GM12875 (cell line): ENCODE data around the gene CCDC187.

ENCODE experiments used
- H3K4me3 ChIP-seq: one replicate; pipeline ENCODE4 v1.5.1; 2011; ENCODE audit warnings: low read depth, low read length, control low read depth
- CTCF ChIP-seq: IDR thresholded peaks from 2 replicates; pipeline ENCODE4 v1.5.1; 2011; ENCODE audit warnings: low read depth, mild to moderate bottlenecking, control low read depth, inconsistent platforms, low read length, moderate library complexity, borderline replicate concordance; ENCODE audit not compliant: insufficient read depth

CCDC187 gene

GRCh38 chr9:136234597-136234996 lies 69.3 kb downstream of the CCDC187 start:
- TF ChIP-seq CTCF, result no peak
- H3K4me3 ChIP-seq, result no peak overlapping the region

- H3K4me3 ChIP-seq, result no peak overlapping the region
- no peak for TF ChIP-seq CTCF
These were observed 70.0 kb downstream of the CCDC187 start for GRCh38 chr9:136233868-136234267.

- H3K4me3 ChIP-seq, result no peak overlapping the region
- no peak for TF ChIP-seq CTCF
These were observed 70.5 kb downstream of the CCDC187 start for GRCh38 chr9:136233411-136233810.

GRCh38 chr9:136232969-136233368 lies 70.9 kb downstream of the CCDC187 start:
- no peak overlapping the region for H3K4me3 ChIP-seq
- no peak for TF ChIP-seq CTCF

- no peak for TF ChIP-seq CTCF
- no peak overlapping the region for H3K4me3 ChIP-seq
These were observed 72.2 kb downstream of the CCDC187 start for GRCh38 chr9:136231478-136232297.

GRCh38 chr9:136230773-136231172 lies 73.1 kb downstream of the CCDC187 start:
- H3K4me3 ChIP-seq, result no peak overlapping the region
- TF ChIP-seq CTCF, result no peak

GRCh38 chr9:136230365-136230764 lies 73.5 kb downstream of the CCDC187 start:
- H3K4me3 ChIP-seq, result no peak overlapping the region
- no peak for TF ChIP-seq CTCF
